22Rv1 (cell line): ENCODE measurements around the gene DTNB.

ENCODE experiments used
- ZFX ChIP-seq: fragments of 450-650 bp; IDR thresholded peaks from 2 replicates; pipeline ENCODE4 v1.6.1; 2017; ENCODE audit warnings: antibody characterized with exemption, borderline replicate concordance
- TF ChIP-seq, protein P1 (sequence below): fragments of 450-650 bp; IDR thresholded peaks from 2 replicates; pipeline ENCODE4 v1.5.1; 2017; ENCODE audit warnings: mild to moderate bottlenecking

DNA sequence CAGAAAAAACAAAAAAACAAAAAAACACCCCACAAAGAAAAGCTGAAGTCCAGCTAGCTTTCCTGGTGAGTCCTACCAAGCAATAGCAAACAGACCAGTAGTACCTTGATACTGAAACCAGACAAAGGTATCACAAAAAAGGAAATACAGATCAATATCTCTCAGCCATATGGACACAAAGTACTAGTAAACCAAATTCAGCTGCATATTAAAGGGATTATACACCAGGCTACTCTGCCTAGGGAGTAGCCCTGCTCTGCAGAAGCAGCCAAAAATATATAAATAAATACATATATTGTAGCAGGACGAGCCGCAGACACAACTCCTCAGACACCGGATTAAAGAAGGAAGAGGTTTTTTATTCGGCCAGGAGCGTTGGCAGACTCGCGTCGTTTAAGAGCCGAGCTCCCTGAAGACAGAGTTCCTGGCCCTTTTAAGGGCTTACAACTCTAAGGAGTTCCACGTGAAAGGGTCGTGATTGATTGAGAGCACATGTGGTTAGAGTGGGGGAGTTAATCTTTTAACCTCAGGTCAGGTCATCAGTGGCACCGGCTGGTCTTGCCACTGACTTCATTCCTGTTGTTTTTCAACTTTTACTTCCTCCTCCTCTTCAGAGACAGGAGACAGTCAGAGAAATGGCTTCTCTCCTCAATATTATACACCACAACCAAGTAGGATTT, 38.4 kb upstream of the DTNB start:
- no peak for TF ChIP-seq ZFX
- TF ChIP-seq, protein P1, sequence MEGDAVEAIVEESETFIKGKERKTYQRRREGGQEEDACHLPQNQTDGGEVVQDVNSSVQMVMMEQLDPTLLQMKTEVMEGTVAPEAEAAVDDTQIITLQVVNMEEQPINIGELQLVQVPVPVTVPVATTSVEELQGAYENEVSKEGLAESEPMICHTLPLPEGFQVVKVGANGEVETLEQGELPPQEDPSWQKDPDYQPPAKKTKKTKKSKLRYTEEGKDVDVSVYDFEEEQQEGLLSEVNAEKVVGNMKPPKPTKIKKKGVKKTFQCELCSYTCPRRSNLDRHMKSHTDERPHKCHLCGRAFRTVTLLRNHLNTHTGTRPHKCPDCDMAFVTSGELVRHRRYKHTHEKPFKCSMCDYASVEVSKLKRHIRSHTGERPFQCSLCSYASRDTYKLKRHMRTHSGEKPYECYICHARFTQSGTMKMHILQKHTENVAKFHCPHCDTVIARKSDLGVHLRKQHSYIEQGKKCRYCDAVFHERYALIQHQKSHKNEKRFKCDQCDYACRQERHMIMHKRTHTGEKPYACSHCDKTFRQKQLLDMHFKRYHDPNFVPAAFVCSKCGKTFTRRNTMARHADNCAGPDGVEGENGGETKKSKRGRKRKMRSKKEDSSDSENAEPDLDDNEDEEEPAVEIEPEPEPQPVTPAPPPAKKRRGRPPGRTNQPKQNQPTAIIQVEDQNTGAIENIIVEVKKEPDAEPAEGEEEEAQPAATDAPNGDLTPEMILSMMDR: no peak
